GM13976 (cell line): ENCODE data around the gene PTHLH.

ENCODE experiments used
- DNase-seq: peaks from one replicate; pipeline ENCODE4 v3.0.0; 2012; ENCODE audit warnings: low spot score
- CTCF ChIP-seq: IDR thresholded peaks from 2 replicates; pipeline ENCODE4 v1.5.1; 2012; ENCODE audit warnings: borderline replicate concordance, mild to moderate bottlenecking; ENCODE audit not compliant: insufficient read depth; ENCODE audit errors: extremely low read depth, missing control alignments, control extremely low read depth
- in situ Hi-C: fragments of 300-500 bp; cut with MboI; formaldehyde crosslinking; loops from one replicate; pipeline ENCODE4 v1.12.0; 2022; ENCODE audit warnings: low sequenced_read_pairs, mixed read lengths, inconsistent platforms; ENCODE audit not compliant: unreplicated experiment

Gene PTHLH

GRCh38 chr12:27915536-27915935 is 57.0 kb downstream of the PTHLH start:
- no peak for TF ChIP-seq CTCF
- DNase-seq: no peak
- in situ Hi-C loops: no loop called here

- no peak for DNase-seq
- in situ Hi-C loops: no loop called here
- TF ChIP-seq CTCF: no peak
Measured at GRCh38 chr12:27915021-27915420, 57.5 kb downstream of the PTHLH start.

GRCh38 chr12:27913999-27914614 is 58.4 kb downstream of the PTHLH start:
- in situ Hi-C loops: no loop called here
- TF ChIP-seq CTCF: no peak
- DNase-seq: no peak

GRCh38 chr12:27911397-27911796 is 61.1 kb downstream of the PTHLH start:
- in situ Hi-C loops: no loop called here
- no peak for DNase-seq
- no peak for TF ChIP-seq CTCF
